SK-N-SH (cell line): ENCODE data around the gene UPB1. TPM values are rescaled to one million over a fixed set of nuclear protein-coding genes. Genes with fewer than 3 reads are reported as not detected.

ENCODE experiments used
- CTCF ChIA-PET: fragments of 300-600, 350-600 bp; formaldehyde crosslinking; extraction: SDS; loops from one replicate; lab custom pipeline; 2021; lab: Yijun Ruan, JAX
- POLR2A ChIA-PET: fragments of 350-600 bp; sonication (Branson Sonifier 250); formaldehyde crosslinking; extraction: SDS; loops from one replicate; lab custom pipeline; 2020; ENCODE audit warnings: antibody characterized with exemption, inconsistent platforms; lab: Yijun Ruan, JAX
- DNase-seq: peaks from one replicate; pipeline ENCODE4 v3.0.0; 2012
- H2AFZ ChIP-seq: fragments of 200-600 bp; sonication (generic); 2 replicates; pipeline ENCODE4 v1.8.1; 2016; ENCODE audit warnings: antibody characterized with exemption, mild to moderate bottlenecking, low read depth
- H3F3A ChIP-seq: fragments of 200-600 bp; sonication (generic); replicated peaks from 2 replicates; pipeline ENCODE3; 2016; ENCODE audit warnings: antibody characterized with exemption, mild to moderate bottlenecking; ENCODE audit not compliant: insufficient read depth
- H3K27ac ChIP-seq, 2 experiments: fragments of 200-500 bp in 1 of 2; fragments of 200-600 bp in 1 of 2; sonication (Bioruptor generic) in 1 of 2; sonication (generic), shearing (Covaris generic) in 1 of 2; 2 replicates each; pipeline versions ENCODE4 v1.5.1 to v1.6.1; 2014 to 2016; ENCODE audit warnings: low read depth in 2 of 2, inconsistent platforms in 1 of 2, low read length in 1 of 2, mild to moderate bottlenecking in 1 of 2, mixed read lengths in 1 of 2
- H3K27me3 ChIP-seq: fragments of 200-600 bp; sonication (generic), shearing (Covaris generic); 2 replicates; pipeline ENCODE4 v1.6.1; 2016; ENCODE audit warnings: mixed run types; ENCODE audit not compliant: insufficient read depth
- H3K36me3 ChIP-seq, 2 experiments: fragments of 200-500 bp in 1 of 2; fragments of 200-600 bp in 1 of 2; sonication (Bioruptor generic) in 1 of 2; sonication (generic) in 1 of 2; replicated peaks in 1 of 2; 2 replicates each; pipeline versions ENCODE3 to v1.5.1; 2014 to 2016; ENCODE audit warnings: low read length in 1 of 2, mild to moderate bottlenecking in 1 of 2; ENCODE audit not compliant: insufficient read depth in 2 of 2, control insufficient read depth in 1 of 2
- H3K4me1 ChIP-seq, 2 experiments: fragments of 200-500 bp in 1 of 2; fragments of 200-600 bp in 1 of 2; sonication (Bioruptor generic) in 1 of 2; sonication (generic), shearing (Covaris generic) in 1 of 2; 2 replicates each; pipeline versions ENCODE4 v1.5.1 to v1.6.1; 2014 to 2016; ENCODE audit warnings: low read depth in 1 of 2, low read length in 1 of 2, mixed run types in 1 of 2; ENCODE audit not compliant: insufficient read depth in 2 of 2, control insufficient read depth in 1 of 2
- H3K4me2 ChIP-seq: fragments of 200-600 bp; sonication (generic), shearing (Covaris generic); 2 replicates; pipeline ENCODE4 v1.6.1; 2017; ENCODE audit warnings: mixed run types
- H3K4me3 ChIP-seq, 2 experiments: fragments of 200-500 bp in 1 of 2; fragments of 200-600 bp in 1 of 2; sonication (Bioruptor generic) in 1 of 2; sonication (generic), shearing (Covaris generic) in 1 of 2; 2 replicates each; pipeline versions ENCODE4 v1.5.1 to v1.8.1; 2014 to 2016; ENCODE audit warnings: low read depth in 2 of 2, inconsistent platforms in 1 of 2, low read length in 1 of 2, mild to moderate bottlenecking in 1 of 2, mixed read lengths in 1 of 2, moderate library complexity in 1 of 2
- H3K79me2 ChIP-seq: fragments of 200-600 bp; sonication (generic); 2 replicates; pipeline ENCODE4 v1.8.1; 2017; ENCODE audit warnings: mild to moderate bottlenecking; ENCODE audit not compliant: insufficient read depth
- H3K9ac ChIP-seq: fragments of 200-600 bp; sonication (generic); 2 replicates; pipeline ENCODE4 v1.6.1; 2017; ENCODE audit warnings: mixed run types
- H3K9me2 ChIP-seq: fragments of 200-600 bp; sonication (generic); 2 replicates; pipeline ENCODE4 v1.6.1; 2017; ENCODE audit warnings: mixed run types
- H3K9me3 ChIP-seq: fragments of 200-600 bp; sonication (generic); 2 replicates; pipeline ENCODE4 v1.6.1; 2017; ENCODE audit warnings: mixed run types, mild to moderate bottlenecking, moderate library complexity
- H4K20me1 ChIP-seq: fragments of 200-600 bp; sonication (generic); 2 replicates; pipeline ENCODE4 v1.6.1; 2017; ENCODE audit warnings: mild to moderate bottlenecking, mixed run types; ENCODE audit not compliant: insufficient read depth
- CHD2 ChIP-seq: fragments of 150-350 bp; IDR thresholded peaks from 2 replicates; pipeline ENCODE4 v1.6.1; 2018; ENCODE audit warnings: low read length; ENCODE audit not compliant: partially characterized antibody
- CTCF ChIP-seq: fragments of 200-600 bp; sonication (generic); IDR thresholded peaks from 2 replicates; pipeline ENCODE4 v1.6.1; 2017; ENCODE audit warnings: antibody characterized with exemption, mild to moderate bottlenecking, moderate library complexity
- EP300 ChIP-seq, 2 experiments: IDR thresholded peaks; 2 replicates each; pipeline versions ENCODE4 v1.4.0 to v1.6.1; 2012; ENCODE audit warnings: borderline replicate concordance in 1 of 2, low read depth in 1 of 2, low read length in 1 of 2
- EZH2phosphoT487 ChIP-seq: fragments of 200-600 bp; sonication (generic); IDR thresholded peaks from 2 replicates; pipeline ENCODE4 v1.6.1; 2017; ENCODE audit warnings: low read depth, mixed run types, mild to moderate bottlenecking, antibody characterized with exemption, moderate library complexity, borderline replicate concordance
- FOXJ3 ChIP-seq: sonication (generic); formaldehyde crosslinking; IDR thresholded peaks from 2 replicates; pipeline ENCODE4 v1.5.1; 2020; ENCODE audit warnings: mild to moderate bottlenecking, missing genetic modification reagents
- JUND ChIP-seq: IDR thresholded peaks from 2 replicates; pipeline ENCODE4 v1.4.0; 2012
- MEF2A ChIP-seq: IDR thresholded peaks from 2 replicates; pipeline ENCODE4 v1.4.0; 2012; ENCODE audit warnings: low read depth, borderline replicate concordance
- MXI1 ChIP-seq: IDR thresholded peaks from 2 replicates; pipeline ENCODE4 v1.6.1; 2012; ENCODE audit warnings: mild to moderate bottlenecking, low read depth, low read length, improper control_type of control experiment
- NFIC ChIP-seq: IDR thresholded peaks from 2 replicates; pipeline ENCODE4 v1.4.0; 2012; ENCODE audit warnings: borderline replicate concordance
- RAD21 ChIP-seq: IDR thresholded peaks from 2 replicates; pipeline ENCODE4 v1.6.1; 2012; ENCODE audit warnings: mild to moderate bottlenecking, low read length
- RCOR1 ChIP-seq: fragments of 150-350 bp; IDR thresholded peaks from 2 replicates; pipeline ENCODE4 v1.6.1; 2017; ENCODE audit warnings: antibody characterized with exemption, low read length
- REST ChIP-seq: IDR thresholded peaks from 2 replicates; pipeline ENCODE4 v1.6.1; 2012; ENCODE audit warnings: mild to moderate bottlenecking, low read depth, low read length, moderate library complexity
- RXRA ChIP-seq: IDR thresholded peaks from 2 replicates; pipeline ENCODE4 v1.4.0; 2012; ENCODE audit warnings: low read depth, mild to moderate bottlenecking, borderline replicate concordance
- TCF12 ChIP-seq: IDR thresholded peaks from 2 replicates; pipeline ENCODE4 v1.4.0; 2012
- TEAD4 ChIP-seq: IDR thresholded peaks from 2 replicates; pipeline ENCODE4 v1.4.0; 2012; ENCODE audit warnings: mild to moderate bottlenecking, borderline replicate concordance; ENCODE audit not compliant: insufficient read depth
- USF1 ChIP-seq: IDR thresholded peaks from 2 replicates; pipeline ENCODE4 v1.4.0; 2012; ENCODE audit warnings: low read depth, borderline replicate concordance
- USF2 ChIP-seq: fragments of 150-350 bp; IDR thresholded peaks from 2 replicates; pipeline ENCODE4 v1.6.1; 2017; ENCODE audit warnings: antibody characterized with exemption, low read length, low read depth, borderline replicate concordance
- WGBS: methylation state at CpG from one replicate; pipeline ENCODE4 v1.1.6; 2017; ENCODE audit warnings: low lambda C conversion rate; 5-methylcytosine and 5-hydroxymethylcytosine counted together
- polyA plus RNA-seq, 3 experiments: library from polyadenylated mRNA; depleted of rRNA; stranded (reverse); fragments of >200 nt; gene quantifications; 2 replicates each; pipeline ENCODE4 v1.2.3, GENCODE V29; 2012
- TF ChIP-seq, protein P1 (sequence below): IDR thresholded peaks from 2 replicates; pipeline ENCODE4; 2012

UPB1 gene
- polyA plus RNA-seq, 1 of the 3 experiments (the other 2 are of a cell fraction), result 0.30 TPM

DNA sequence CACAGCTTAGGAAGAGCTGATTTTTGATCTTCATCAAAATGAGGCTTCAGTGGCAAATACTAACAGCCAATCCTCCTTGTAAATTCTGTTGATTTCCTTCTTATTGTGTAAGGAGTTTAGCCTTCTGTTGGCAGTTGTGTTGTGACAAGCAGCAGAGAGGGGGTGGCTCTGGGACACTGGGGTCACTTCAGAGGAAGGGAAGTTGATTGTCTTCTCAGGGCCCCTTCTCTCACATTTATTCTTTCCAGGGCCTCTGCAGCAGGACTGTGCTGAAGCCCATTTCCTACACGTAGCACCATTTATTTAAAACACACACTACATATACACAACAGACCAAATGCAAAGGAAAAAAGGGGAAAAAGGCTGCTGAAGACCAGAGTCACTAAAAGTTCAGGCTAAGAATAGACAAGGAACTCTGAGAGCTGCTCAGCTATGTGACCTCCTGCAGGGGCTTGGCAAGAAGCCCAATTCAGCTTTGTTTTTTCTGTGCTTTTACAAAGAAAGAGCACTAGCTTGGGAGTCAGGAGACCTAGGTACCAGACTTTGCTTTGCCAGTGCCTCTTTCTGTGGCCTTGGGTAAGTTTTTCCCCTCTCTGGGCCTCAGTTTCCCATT is 28.3 kb upstream of the UPB1 start:
- Histone ChIP-seq H3K36me3 (no peaks in the 10 kb centered on the region), H3K4me3 (peak overlapping the region in 1 of 2 experiments; percentile 34; a peak in 1 of 4 replicates), H3K27me3 (no peaks in the 10 kb centered on the region), H3K9me3 (no peaks in the 10 kb centered on the region), H3K27ac (peak overlapping the region; percentile 57 to 89), H2AFZ (peak overlapping the region; percentile 79), H3K79me2 (no peaks in the 10 kb centered on the region), H3K9ac (peak overlapping the region; percentile 45; the same call in 1 of the 2 replicates), H3F3A (peaks cover 14% of the 10 kb centered on the region), H3K4me1 (peaks cover 0 to 17% of the 10 kb centered on the region in 2 experiments; a peak in 3 of 4 replicates), H4K20me1 (no peaks in the 10 kb centered on the region), H3K4me2 (peak overlapping the region; percentile 71), H3K9me2 (no peaks in the 10 kb centered on the region)
- ChIA-PET POLR2A (no interaction called here), CTCF (interaction anchor here (0.9 kb wide), 1 partner anchor 37 kb away, joined by 3 read pairs; no protein-coding TSS in a partner anchor)
- TF ChIP-seq TCF12, result 0 out of 2 replicates have a peak, but pooled peaks have one; percentile 34
- TF ChIP-seq MEF2A, result peak; percentile 93
- no peak for TF ChIP-seq REST
- TF ChIP-seq NFIC, result peak; percentile 85
- TF ChIP-seq USF2, result no peak
- TF ChIP-seq CHD2, result no peak
- TF ChIP-seq JUND, result no peak
- TF ChIP-seq RXRA, result peak; percentile 91
- 7% methylated on average over 1 of the region's 1 CpG for WGBS
- no peak for DNase-seq

DNA sequence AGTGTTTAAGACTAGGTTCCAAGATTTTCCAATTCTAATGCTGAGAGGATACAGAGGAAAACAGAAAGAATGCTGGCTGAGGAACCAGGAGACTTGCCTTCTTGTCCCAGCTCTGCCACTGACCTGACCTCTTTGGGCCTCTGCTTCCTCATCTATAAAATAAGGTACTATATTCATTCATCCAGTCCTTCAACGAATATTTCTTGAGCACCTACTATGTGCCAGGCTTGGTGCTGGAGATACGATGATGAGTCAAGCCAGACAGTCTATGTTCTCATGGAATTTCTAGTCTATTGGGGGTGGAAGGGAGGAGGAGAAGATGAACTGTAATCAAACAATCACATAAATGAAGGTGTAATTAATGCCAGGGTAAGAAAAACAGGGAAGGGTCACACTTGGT is 27.8 kb upstream of the UPB1 start:
- Histone ChIP-seq H3K9ac (peak overlapping the region; percentile 45; the same call in 1 of the 2 replicates), H3K27ac (peak overlapping the region; percentile 57 to 89; a peak in 3 of 4 replicates), H3F3A (peaks cover 14% of the 10 kb centered on the region), H3K4me1 (peaks cover 0 to 17% of the 10 kb centered on the region in 2 experiments; a peak in 3 of 4 replicates), H3K27me3 (no peaks in the 10 kb centered on the region), H3K9me3 (no peaks in the 10 kb centered on the region), H4K20me1 (no peaks in the 10 kb centered on the region), H3K79me2 (no peaks in the 10 kb centered on the region), H3K9me2 (no peaks in the 10 kb centered on the region), H3K4me2 (peak overlapping the region; percentile 71), H2AFZ (no peak overlapping the region), H3K36me3 (no peaks in the 10 kb centered on the region), H3K4me3 (no peak overlapping the region)
- ChIA-PET POLR2A (no interaction called here), CTCF (interaction anchor here (1.1 kb wide), 1 partner anchor 43 kb away, joined by 3 read pairs; no protein-coding TSS in a partner anchor)
- WGBS, result 78% methylated on average over 2 of the region's 2 CpGs
- no peak for DNase-seq
- TF ChIP-seq RAD21 (no peak), MEF2A (no peak), MXI1 (no peak), CTCF (no peak), FOXJ3 (CRISPR knock-in tag) (no peak), RXRA (no peak), RCOR1 (no peak), TEAD4 (no peak), USF1 (no peak), EZH2phosphoT487 (no peak), EP300 (IDR thresholded peaks at IDR 0.05; ENCODE audit: borderline replicate concordance in 1 of 2, low read depth in 1 of 2, low read length in 1 of 2) (no peak)
- TF ChIP-seq, protein P1, sequence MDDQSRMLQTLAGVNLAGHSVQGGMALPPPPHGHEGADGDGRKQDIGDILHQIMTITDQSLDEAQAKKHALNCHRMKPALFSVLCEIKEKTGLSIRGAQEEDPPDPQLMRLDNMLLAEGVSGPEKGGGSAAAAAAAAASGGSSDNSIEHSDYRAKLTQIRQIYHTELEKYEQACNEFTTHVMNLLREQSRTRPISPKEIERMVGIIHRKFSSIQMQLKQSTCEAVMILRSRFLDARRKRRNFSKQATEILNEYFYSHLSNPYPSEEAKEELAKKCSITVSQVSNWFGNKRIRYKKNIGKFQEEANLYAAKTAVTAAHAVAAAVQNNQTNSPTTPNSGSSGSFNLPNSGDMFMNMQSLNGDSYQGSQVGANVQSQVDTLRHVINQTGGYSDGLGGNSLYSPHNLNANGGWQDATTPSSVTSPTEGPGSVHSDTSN, result no peak
